NCI-H1436 (cell line): ENCODE measurements around the gene BMP8A.
"Not testable (repeated sequence)": the region's sequence is repeated elsewhere in the genome, so short reads cannot be mapped to it uniquely, and the experiment has no call there.

Experiments used
- DNase-seq: peaks from one replicate; lab custom pipeline; 2025; lab: John Stamatoyannopoulos, UW

Gene BMP8A

GRCh38 chr1:39491146-39491921 is at the start of gene BMP8A:
TSS of gene BMP8A (plus strand) at chr1:39491636. CDS start at chr1:39491992, 356 bp downstream.
- peak; percentile 62 for DNase-seq

- no peak for DNase-seq
Observed at GRCh38 chr1:39441797-39442196, 49.6 kb upstream of the BMP8A start.

- no peak for DNase-seq
Observed at GRCh38 chr1:39445573-39445972, 45.9 kb upstream of the BMP8A start.

- DNase-seq, result no peak
Observed at GRCh38 chr1:39446986-39447567, 44.4 kb upstream of the BMP8A start.

- not testable (repeated sequence) for DNase-seq
Observed at GRCh38 chr1:39450041-39450440, 41.4 kb upstream of the BMP8A start.

- no peak for DNase-seq
Observed at GRCh38 chr1:39450956-39451606, 40.4 kb upstream of the BMP8A start.

GRCh38 chr1:39452081-39452480 is 39.4 kb upstream of the BMP8A start:
- no peak for DNase-seq

- no peak for DNase-seq
Observed at GRCh38 chr1:39452540-39452939, 38.9 kb upstream of the BMP8A start.

GRCh38 chr1:39453603-39454002 is 37.8 kb upstream of the BMP8A start:
- DNase-seq, result no peak

GRCh38 chr1:39458991-39459390 is 32.4 kb upstream of the BMP8A start:
- DNase-seq, result no peak

GRCh38 chr1:39462074-39462473 is 29.4 kb upstream of the BMP8A start:
- no peak for DNase-seq

GRCh38 chr1:39466413-39467107 is 24.9 kb upstream of the BMP8A start:
- no peak for DNase-seq

- not testable (repeated sequence) for DNase-seq
Observed at GRCh38 chr1:39467108-39467720, 24.2 kb upstream of the BMP8A start.

GRCh38 chr1:39469150-39469549 is 22.3 kb upstream of the BMP8A start:
- DNase-seq, result no peak

GRCh38 chr1:39470040-39470439 is 21.4 kb upstream of the BMP8A start:
- no peak for DNase-seq

GRCh38 chr1:39472826-39473225 is 18.6 kb upstream of the BMP8A start:
- DNase-seq, result no peak

GRCh38 chr1:39473324-39473723 is 18.1 kb upstream of the BMP8A start:
- DNase-seq, result no peak

- no peak for DNase-seq
Observed at GRCh38 chr1:39474810-39475209, 16.6 kb upstream of the BMP8A start.

GRCh38 chr1:39475551-39475950 is 15.9 kb upstream of the BMP8A start:
- not testable (repeated sequence) for DNase-seq

- DNase-seq, result no peak
Observed at GRCh38 chr1:39478126-39478915, 13.1 kb upstream of the BMP8A start.

- DNase-seq, result no peak
Observed at GRCh38 chr1:39481289-39481688, 10.1 kb upstream of the BMP8A start.
